SK-N-SH treated with all-trans-retinoic acid at 6 μM for 48 hours (cell line): ENCODE results near the gene DNAJB8.

ENCODE experiments used
- ATAC-seq: fragments of 200-7000 bp; cut with Tn5 transposase; 3 replicates; pipeline ENCODE4 v1.9.1; 2020; ENCODE audit warnings: mild to moderate bottlenecking, moderate library complexity
- ARNTL ChIP-seq: fragments of 450-650 bp; formaldehyde crosslinking; IDR thresholded peaks from 2 replicates; pipeline ENCODE4 v1.5.0; 2020; ENCODE audit warnings: low read depth, mild to moderate bottlenecking, moderate library complexity, borderline replicate concordance
- CSDC2 ChIP-seq: fragments of 250-450 bp; sonication (Bioruptor Pico); IDR thresholded peaks from 2 replicates; pipeline ENCODE4 v1.5.0; 2020; ENCODE audit warnings: mild to moderate bottlenecking, moderate library complexity
- ESRRG ChIP-seq: fragments of 250-450 bp; sonication (Bioruptor Pico); IDR thresholded peaks from 2 replicates; pipeline ENCODE4 v1.6.1; 2021; ENCODE audit warnings: mild to moderate bottlenecking
- GLIS3 ChIP-seq: fragments of 250-450 bp; sonication (Bioruptor Pico); IDR thresholded peaks from 2 replicates; pipeline ENCODE4 v1.5.0; 2020; ENCODE audit warnings: mild to moderate bottlenecking, moderate library complexity
- ISL1 ChIP-seq: fragments of 250-450 bp; sonication (Bioruptor Pico); IDR thresholded peaks from 2 replicates; pipeline ENCODE4 v2.1.2; 2022; ENCODE audit warnings: mild to moderate bottlenecking, moderate library complexity
- POU6F1 ChIP-seq: fragments of 250-450 bp; sonication (Bioruptor Pico); IDR thresholded peaks from 2 replicates; pipeline ENCODE4 v1.8.0; 2021; ENCODE audit warnings: low read depth, mild to moderate bottlenecking, moderate library complexity, borderline replicate concordance
- PPARA ChIP-seq: fragments of 250-450 bp; sonication (Bioruptor Pico); IDR thresholded peaks from 2 replicates; pipeline ENCODE4 v1.5.0; 2020; ENCODE audit warnings: mild to moderate bottlenecking, borderline replicate concordance
- RARB ChIP-seq: fragments of 250-450 bp; sonication (Bioruptor Pico); IDR thresholded peaks from 2 replicates; pipeline ENCODE4 v1.8.0; 2021; ENCODE audit warnings: mild to moderate bottlenecking, moderate library complexity
- SNAI2 ChIP-seq: fragments of 250-450 bp; sonication (Bioruptor Pico); IDR thresholded peaks from 2 replicates; pipeline ENCODE4 v1.5.0; 2020; ENCODE audit warnings: mild to moderate bottlenecking, moderate library complexity
- TCF4 ChIP-seq: fragments of 250-450 bp; sonication (Bioruptor Pico); IDR thresholded peaks from 2 replicates; pipeline ENCODE4 v1.8.0; 2021; ENCODE audit warnings: mild to moderate bottlenecking, moderate library complexity, borderline replicate concordance
- TOX ChIP-seq: fragments of 250-450 bp; sonication (Bioruptor Pico); IDR thresholded peaks from 2 replicates; pipeline ENCODE4 v1.8.0; 2021; ENCODE audit warnings: mild to moderate bottlenecking, moderate library complexity, borderline replicate concordance
- ZFP3 ChIP-seq: fragments of 250-450 bp; sonication (Bioruptor Pico); IDR thresholded peaks from 2 replicates; pipeline ENCODE4 v1.5.0; 2020; ENCODE audit warnings: mild to moderate bottlenecking, moderate library complexity
- ZFP30 ChIP-seq: fragments of 450-650 bp; formaldehyde crosslinking; IDR thresholded peaks from 2 replicates; pipeline ENCODE4 v1.5.0; 2022; ENCODE audit warnings: mild to moderate bottlenecking, moderate library complexity
- ZNF565 ChIP-seq: fragments of 450-650 bp; formaldehyde crosslinking; conservative IDR thresholded peaks from 2 replicates; pipeline ENCODE4 v1.5.0; 2020; ENCODE audit warnings: low read depth, mild to moderate bottlenecking, moderate library complexity
- ZNF70 ChIP-seq: fragments of 450-650 bp; formaldehyde crosslinking; IDR thresholded peaks from 2 replicates; pipeline ENCODE4 v1.5.0; 2020; ENCODE audit warnings: mild to moderate bottlenecking, moderate library complexity
- TF ChIP-seq, protein P1 (sequence below): fragments of 250-450 bp; sonication (Bioruptor Pico); IDR thresholded peaks from 2 replicates; pipeline ENCODE4 v1.5.1; 2020; ENCODE audit warnings: low read depth, mild to moderate bottlenecking, moderate library complexity
- TF ChIP-seq, protein P2 (sequence below): fragments of 250-450 bp; sonication (Bioruptor Pico); IDR thresholded peaks from 2 replicates; pipeline ENCODE4 v1.5.1; 2021; ENCODE audit warnings: mild to moderate bottlenecking, moderate library complexity
- TF ChIP-seq, protein P3 (sequence below): fragments of 250-450 bp; sonication (Bioruptor Pico); IDR thresholded peaks from 2 replicates; pipeline ENCODE4 v1.8.0; 2020; ENCODE audit warnings: mild to moderate bottlenecking, moderate library complexity, borderline replicate concordance
- TF ChIP-seq, protein P4 (sequence below): fragments of 250-450 bp; sonication (Bioruptor Pico); IDR thresholded peaks from 2 replicates; pipeline ENCODE4 v1.5.0; 2020; ENCODE audit warnings: mild to moderate bottlenecking, moderate library complexity

DNAJB8 gene

DNA sequence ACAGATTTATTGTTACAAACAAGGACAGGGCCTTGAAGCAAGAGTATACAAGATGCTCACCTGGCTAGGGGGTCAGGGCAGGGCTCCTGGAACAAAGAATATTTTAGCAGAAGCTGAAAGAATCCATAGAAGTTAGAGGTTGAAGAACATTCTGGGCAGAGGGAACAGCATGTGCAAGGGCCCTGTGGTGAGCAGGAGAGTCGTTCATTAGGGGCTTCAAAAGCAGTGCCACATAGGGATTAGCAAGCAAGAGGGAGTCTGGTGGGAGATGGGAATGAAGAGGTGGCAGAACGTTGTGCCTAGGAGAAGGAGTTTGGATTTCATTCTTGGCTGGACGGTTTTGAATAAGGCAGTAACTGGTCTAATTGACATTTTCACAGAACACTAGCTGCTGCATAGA is 22.9 kb downstream of the DNAJB8 start:
- no peak for ATAC-seq
- TF ChIP-seq ARNTL (CRISPR knock-in tag) (no peak), ZNF70 (CRISPR knock-in tag) (no peak), ZFP3 (CRISPR knock-in tag) (no peak), ISL1 (no peak), SNAI2 (CRISPR knock-in tag) (no peak)
- TF ChIP-seq, protein P1, sequence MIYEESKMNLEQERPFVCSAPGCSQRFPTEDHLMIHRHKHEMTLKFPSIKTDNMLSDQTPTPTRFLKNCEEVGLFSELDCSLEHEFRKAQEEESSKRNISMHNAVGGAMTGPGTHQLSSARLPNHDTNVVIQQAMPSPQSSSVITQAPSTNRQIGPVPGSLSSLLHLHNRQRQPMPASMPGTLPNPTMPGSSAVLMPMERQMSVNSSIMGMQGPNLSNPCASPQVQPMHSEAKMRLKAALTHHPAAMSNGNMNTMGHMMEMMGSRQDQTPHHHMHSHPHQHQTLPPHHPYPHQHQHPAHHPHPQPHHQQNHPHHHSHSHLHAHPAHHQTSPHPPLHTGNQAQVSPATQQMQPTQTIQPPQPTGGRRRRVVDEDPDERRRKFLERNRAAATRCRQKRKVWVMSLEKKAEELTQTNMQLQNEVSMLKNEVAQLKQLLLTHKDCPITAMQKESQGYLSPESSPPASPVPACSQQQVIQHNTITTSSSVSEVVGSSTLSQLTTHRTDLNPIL (CRISPR knock-in tag): no peak
- TF ChIP-seq, all 23 proteins: peak for 0

DNA sequence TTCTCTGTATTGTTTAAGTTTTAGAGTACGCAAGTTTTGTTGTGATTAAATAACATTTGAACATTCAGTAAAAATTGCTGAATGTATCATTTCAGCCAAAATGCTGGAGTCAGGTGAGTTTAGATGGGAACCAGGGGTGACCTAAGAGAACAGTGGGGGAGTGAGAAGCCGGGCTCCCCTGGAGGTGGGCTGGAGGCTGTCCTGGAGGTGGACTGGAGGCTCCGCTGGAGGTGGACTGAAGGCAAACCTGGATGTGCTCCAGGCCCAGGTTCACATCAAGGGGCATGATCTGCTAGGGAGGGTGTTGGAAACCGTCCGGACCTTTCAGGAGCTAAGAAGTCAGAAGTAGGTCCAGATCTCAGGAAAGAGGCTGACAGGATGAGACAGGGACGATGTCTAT is 23.7 kb downstream of the DNAJB8 start:
- no peak for TF ChIP-seq TOX
- no peak for TF ChIP-seq SNAI2 (CRISPR knock-in tag)
- no peak for TF ChIP-seq PPARA (CRISPR knock-in tag)
- no peak for TF ChIP-seq POU6F1 (CRISPR knock-in tag)
- TF ChIP-seq, protein P2, sequence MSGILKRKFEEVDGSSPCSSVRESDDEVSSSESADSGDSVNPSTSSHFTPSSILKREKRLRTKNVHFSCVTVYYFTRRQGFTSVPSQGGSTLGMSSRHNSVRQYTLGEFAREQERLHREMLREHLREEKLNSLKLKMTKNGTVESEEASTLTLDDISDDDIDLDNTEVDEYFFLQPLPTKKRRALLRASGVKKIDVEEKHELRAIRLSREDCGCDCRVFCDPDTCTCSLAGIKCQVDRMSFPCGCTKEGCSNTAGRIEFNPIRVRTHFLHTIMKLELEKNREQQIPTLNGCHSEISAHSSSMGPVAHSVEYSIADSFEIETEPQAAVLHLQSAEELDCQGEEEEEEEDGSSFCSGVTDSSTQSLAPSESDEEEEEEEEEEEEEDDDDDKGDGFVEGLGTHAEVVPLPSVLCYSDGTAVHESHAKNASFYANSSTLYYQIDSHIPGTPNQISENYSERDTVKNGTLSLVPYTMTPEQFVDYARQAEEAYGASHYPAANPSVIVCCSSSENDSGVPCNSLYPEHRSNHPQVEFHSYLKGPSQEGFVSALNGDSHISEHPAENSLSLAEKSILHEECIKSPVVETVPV (CRISPR knock-in tag): no peak
- TF ChIP-seq TCF4 (CRISPR knock-in tag): no peak
- TF ChIP-seq ZFP30 (CRISPR knock-in tag): no peak
- no peak for TF ChIP-seq ARNTL (CRISPR knock-in tag)
- no peak for TF ChIP-seq CSDC2
- TF ChIP-seq ZNF565 (CRISPR knock-in tag): no peak
- TF ChIP-seq ESRRG: no peak
- no peak for TF ChIP-seq GLIS3 (CRISPR knock-in tag)
- no peak for TF ChIP-seq RARB
- TF ChIP-seq ISL1: no peak
- no peak for ATAC-seq

DNA sequence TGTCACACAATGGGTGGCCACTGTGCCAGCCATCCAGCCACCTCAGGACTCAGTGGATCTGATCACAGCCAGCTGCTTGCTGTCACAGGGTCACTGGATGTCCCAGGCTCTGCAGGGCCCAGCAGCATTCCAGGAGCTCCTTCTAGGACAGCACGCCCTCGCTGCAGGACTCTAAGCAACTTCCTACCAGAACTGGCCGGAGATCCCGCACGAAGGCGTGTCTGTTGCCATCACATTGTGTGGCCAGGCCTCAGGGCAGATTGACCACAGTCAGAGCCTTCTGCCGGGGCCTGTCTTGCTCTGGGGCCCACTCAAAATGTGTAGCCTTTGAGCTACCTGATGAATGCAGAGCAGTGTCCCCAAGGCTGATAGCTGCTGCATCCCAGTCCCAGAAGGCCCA is 24.6 kb downstream of the DNAJB8 start:
- TF ChIP-seq POU6F1 (CRISPR knock-in tag): no peak
- TF ChIP-seq, protein P3, sequence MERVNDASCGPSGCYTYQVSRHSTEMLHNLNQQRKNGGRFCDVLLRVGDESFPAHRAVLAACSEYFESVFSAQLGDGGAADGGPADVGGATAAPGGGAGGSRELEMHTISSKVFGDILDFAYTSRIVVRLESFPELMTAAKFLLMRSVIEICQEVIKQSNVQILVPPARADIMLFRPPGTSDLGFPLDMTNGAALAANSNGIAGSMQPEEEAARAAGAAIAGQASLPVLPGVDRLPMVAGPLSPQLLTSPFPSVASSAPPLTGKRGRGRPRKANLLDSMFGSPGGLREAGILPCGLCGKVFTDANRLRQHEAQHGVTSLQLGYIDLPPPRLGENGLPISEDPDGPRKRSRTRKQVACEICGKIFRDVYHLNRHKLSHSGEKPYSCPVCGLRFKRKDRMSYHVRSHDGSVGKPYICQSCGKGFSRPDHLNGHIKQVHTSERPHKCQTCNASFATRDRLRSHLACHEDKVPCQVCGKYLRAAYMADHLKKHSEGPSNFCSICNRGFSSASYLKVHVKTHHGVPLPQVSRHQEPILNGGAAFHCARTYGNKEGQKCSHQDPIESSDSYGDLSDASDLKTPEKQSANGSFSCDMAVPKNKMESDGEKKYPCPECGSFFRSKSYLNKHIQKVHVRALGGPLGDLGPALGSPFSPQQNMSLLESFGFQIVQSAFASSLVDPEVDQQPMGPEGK: no peak
- no peak for TF ChIP-seq RARB
- TF ChIP-seq, protein P4, sequence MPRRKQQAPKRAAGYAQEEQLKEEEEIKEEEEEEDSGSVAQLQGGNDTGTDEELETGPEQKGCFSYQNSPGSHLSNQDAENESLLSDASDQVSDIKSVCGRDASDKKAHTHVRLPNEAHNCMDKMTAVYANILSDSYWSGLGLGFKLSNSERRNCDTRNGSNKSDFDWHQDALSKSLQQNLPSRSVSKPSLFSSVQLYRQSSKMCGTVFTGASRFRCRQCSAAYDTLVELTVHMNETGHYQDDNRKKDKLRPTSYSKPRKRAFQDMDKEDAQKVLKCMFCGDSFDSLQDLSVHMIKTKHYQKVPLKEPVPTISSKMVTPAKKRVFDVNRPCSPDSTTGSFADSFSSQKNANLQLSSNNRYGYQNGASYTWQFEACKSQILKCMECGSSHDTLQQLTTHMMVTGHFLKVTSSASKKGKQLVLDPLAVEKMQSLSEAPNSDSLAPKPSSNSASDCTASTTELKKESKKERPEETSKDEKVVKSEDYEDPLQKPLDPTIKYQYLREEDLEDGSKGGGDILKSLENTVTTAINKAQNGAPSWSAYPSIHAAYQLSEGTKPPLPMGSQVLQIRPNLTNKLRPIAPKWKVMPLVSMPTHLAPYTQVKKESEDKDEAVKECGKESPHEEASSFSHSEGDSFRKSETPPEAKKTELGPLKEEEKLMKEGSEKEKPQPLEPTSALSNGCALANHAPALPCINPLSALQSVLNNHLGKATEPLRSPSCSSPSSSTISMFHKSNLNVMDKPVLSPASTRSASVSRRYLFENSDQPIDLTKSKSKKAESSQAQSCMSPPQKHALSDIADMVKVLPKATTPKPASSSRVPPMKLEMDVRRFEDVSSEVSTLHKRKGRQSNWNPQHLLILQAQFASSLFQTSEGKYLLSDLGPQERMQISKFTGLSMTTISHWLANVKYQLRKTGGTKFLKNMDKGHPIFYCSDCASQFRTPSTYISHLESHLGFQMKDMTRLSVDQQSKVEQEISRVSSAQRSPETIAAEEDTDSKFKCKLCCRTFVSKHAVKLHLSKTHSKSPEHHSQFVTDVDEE (CRISPR knock-in tag): no peak
- TF ChIP-seq, protein P2 (CRISPR knock-in tag): no peak
- TF ChIP-seq PPARA (CRISPR knock-in tag): no peak

More for the DNA sequence above, 24.6 kb downstream of the DNAJB8 start:
- no peak; the same call in 2 of the 3 replicates for ATAC-seq
